ENCODE data around the gene EGFR.

- no peak for TF ChIP-seq POLR2A (IDR thresholded peaks at IDR 0.05)
- TF ChIP-seq, protein P1, sequence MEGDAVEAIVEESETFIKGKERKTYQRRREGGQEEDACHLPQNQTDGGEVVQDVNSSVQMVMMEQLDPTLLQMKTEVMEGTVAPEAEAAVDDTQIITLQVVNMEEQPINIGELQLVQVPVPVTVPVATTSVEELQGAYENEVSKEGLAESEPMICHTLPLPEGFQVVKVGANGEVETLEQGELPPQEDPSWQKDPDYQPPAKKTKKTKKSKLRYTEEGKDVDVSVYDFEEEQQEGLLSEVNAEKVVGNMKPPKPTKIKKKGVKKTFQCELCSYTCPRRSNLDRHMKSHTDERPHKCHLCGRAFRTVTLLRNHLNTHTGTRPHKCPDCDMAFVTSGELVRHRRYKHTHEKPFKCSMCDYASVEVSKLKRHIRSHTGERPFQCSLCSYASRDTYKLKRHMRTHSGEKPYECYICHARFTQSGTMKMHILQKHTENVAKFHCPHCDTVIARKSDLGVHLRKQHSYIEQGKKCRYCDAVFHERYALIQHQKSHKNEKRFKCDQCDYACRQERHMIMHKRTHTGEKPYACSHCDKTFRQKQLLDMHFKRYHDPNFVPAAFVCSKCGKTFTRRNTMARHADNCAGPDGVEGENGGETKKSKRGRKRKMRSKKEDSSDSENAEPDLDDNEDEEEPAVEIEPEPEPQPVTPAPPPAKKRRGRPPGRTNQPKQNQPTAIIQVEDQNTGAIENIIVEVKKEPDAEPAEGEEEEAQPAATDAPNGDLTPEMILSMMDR (IDR thresholded peaks at IDR 0.05) = no peak
Observed at GRCh38 chr7:55052741-55053427, 34.1 kb downstream of the EGFR start.
